GM12872 (cell line): ENCODE data around the gene OS9.

ENCODE experiments used
- CTCF ChIP-seq: IDR thresholded peaks from 3 replicates; pipeline ENCODE4 v1.5.1; 2011; ENCODE audit warnings: low read depth, mild to moderate bottlenecking, low read length, moderate library complexity; ENCODE audit not compliant: insufficient read depth

Gene OS9

GRCh38 chr12:57753756-57754337, 59.9 kb downstream of the OS9 start:
- TF ChIP-seq CTCF, result no peak

DNA sequence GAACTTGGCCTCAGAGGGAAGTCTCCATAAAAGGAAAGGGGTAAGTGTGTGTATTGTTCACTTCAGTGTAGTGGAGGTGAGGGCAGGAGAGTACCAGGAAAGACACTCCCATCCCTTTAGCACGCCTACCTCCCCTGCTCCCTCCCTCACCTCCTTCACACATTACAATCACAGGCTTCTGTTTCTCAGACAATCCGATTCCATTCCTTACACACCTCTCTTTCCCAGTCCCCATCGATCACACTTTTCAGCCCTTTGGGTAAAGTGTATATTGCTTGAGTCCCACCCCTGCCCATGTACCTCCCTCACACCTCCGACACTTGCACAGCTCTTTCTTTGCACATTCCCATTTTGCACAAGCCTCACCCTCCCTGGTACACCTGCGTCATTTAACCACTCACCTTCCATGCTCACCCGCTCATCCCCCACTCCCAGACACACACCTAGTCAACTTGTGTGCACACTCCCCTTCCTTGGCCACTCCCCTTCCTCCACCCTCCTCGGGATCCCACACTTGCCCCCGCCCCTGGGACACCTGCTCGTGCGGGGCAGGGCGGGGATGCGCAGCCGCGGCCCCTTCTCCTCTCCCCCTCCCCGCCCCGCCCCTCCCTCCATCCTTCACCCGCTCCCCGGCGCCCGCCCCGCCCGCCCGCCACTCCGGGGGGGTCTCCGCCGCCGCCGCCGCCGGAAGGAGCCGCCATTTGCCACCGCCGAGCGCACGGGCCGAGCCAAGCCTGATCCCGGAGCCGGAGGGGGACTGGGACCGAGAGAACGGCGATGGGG, 60.7 kb downstream of the OS9 start, which contains the start of gene MARCHF9:
TSS of gene MARCHF9 (plus strand) at position 693 of the 783 bp plus-strand sequence. CDS start 426 bp downstream, outside the sequence.
- no peak for TF ChIP-seq CTCF

DNA sequence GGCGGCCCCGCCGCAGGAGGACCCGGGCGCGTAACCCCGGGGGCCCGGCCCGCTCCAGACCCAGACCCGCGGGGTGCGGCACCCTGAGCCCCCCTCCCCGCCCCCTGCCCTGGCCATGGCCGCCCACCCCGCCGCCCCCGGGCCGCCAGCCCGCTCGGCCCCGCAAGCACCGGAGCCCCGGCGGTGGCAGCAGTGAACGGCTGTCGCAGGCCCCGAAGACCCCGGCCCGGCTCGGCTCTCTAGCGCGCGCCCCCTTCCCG, 61.2 kb downstream of the OS9 start:
- TF ChIP-seq CTCF, result no peak

DNA sequence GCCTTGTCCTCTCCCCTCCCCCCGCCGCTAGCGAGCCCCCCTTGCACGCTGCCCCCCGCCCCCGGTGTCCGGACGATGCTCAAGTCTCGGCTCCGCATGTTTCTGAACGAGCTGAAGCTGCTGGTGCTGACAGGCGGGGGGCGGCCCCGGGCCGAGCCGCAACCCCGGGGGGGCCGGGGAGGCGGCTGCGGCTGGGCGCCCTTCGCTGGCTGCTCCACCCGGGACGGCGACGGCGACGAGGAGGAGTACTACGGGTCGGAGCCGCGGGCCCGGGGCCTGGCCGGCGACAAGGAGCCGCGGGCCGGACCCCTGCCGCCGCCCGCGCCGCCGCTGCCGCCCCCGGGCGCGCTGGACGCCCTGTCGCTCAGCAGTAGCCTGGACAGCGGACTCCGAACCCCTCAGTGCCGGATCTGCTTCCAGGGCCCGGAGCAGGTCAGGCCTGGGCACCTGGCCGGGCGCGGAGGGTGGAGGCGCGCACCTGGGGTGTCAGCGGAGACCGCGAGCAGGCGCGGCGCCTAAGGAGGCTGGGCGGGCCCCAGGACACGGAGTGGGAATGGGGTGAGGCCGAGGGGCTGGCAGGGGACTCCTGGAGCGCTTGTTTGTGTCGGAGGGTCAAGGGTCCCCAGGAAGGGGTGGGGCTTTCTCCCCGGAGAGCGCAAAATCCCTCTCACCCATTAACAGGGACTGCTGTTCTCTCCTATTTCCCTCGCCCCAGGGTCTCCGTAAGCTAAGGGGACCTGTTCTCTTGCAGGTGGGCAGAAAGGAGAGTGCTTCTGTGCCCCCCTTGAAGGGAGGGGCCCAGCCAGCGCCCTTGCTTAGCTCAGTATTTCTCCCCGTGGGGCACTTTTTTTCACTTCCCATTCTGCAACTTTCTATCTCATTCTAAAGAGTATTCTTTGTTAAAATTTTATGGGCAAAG, 61.8 kb downstream of the OS9 start:
- no peak for TF ChIP-seq CTCF

DNA sequence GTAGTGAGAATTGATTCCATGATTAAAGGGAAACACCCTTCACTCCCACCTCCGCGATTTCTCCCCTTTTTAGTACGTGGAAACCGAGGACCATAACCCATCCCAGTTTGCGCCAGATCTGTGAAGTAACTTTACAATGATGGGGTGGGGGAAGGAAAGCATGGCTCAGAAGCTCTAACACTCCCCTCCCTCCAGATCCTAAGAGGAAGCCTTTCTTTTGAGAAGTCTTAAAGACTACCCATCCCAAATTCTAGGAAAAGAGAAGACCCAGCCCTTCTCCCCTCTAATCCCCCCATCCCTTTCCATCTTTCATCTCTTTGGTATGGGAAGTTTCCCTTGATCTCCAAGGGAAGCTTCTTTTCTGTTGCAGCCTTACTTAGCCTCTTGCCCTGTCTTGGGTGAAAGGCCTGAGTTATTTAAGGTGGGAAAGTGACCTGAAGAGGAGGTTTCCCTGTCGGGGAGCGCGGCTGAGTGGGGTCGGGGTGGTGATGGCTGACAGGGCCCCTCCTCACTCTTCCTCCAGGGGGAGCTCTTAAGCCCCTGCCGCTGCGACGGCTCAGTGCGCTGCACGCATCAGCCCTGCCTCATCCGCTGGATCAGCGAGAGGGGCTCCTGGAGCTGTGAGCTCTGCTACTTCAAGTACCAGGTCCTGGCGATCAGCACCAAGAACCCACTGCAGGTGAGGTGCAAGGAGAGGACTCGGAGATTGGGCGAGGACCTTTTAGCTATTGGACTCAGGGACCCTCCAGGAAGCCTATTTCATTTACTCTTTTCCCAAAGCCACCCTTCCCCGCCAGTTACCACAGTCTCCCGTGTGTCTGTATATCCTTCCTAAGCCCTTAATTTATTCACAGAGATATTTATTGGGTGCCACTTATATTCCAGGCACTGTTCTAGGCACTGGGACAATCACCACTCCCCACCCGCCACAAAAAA, 62.7 kb downstream of the OS9 start:
- peak; percentile 94 for TF ChIP-seq CTCF

- no peak for TF ChIP-seq CTCF
Measured at GRCh38 chr12:57757771-57758170, 63.8 kb downstream of the OS9 start.
